ENCODE measurements around the gene TMC7. TPM values are rescaled to one million over a fixed set of nuclear protein-coding genes. Genes with fewer than 3 reads are reported as not detected.

The TMC7 gene
- total and polyA plus RNA-seq, 2 donors = 0.14 to 0.41 TPM

DNA sequence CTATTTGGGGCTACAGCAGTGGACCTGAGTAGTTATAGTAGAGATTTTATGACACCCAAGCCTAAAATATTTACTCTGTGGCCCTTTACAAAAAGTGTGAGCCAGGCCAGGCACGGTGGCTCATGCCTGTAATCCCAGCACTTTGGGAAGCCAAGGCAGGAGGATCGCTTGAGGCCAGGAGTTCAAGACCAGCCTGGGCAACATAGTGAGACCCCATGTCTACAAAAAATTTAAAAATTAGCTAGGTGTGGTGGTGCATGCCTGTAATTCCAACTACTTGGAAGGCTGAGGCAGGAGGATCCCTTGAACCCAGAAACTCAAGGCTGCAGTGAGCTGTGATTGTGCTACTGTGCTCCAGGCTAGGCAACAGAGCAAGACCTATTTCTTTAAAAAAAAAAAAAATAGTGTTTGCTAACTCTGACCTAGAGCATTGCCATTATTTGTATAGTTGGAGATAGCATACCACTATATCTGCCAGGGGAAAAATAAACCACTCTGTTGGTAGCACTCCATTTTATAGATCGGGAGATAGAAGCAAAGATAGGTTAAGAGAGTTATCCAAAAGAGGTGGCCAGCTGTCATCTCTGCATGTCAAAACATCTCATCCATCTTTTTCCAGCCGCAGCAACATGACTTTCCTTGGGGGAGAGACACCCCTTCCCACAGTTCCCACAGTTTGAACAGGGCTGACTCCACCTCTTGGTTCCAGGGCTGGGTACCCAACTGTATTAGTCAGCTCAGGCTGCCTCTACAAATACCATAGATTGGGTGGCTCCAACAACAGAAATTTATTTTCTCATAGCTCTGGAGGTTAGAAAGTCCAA is 127.0 kb downstream of the TMC7 start:
- whole genome bisulfite sequencing = 93% methylated on average over 4 of the region's 4 CpGs
- DNase-seq (ENCODE audit: low read depth in 6 of 9, low spot score in 9 of 9) = no peak
- H3K9me3 ChIP-seq (ENCODE audit: control insufficient read depth in 2 of 2, insufficient read depth in 1 of 2, low read length in 1 of 2) = no peaks in the 10 kb centered on the region
- H3K27me3 ChIP-seq (ENCODE audit: control insufficient read depth in 2 of 2, insufficient read depth in 1 of 2, low read length in 1 of 2) = peaks cover 24 to 36% of the 10 kb centered on the region in 2 donors
- H3K4me1 ChIP-seq (ENCODE audit: control insufficient read depth in 2 of 2, insufficient read depth in 2 of 2, low read length in 2 of 2) = no peaks in the 10 kb centered on the region
- no peak overlapping the region for H3K27ac ChIP-seq (ENCODE audit: low read depth in 1 of 2, low read length in 1 of 2)
- no peak overlapping the region for H3K4me3 ChIP-seq (ENCODE audit: low read length in 2 of 2)
- no peaks in the 10 kb centered on the region for H3K36me3 ChIP-seq (ENCODE audit: control insufficient read depth in 2 of 2, insufficient read depth in 2 of 2, low read length in 1 of 2)

DNA sequence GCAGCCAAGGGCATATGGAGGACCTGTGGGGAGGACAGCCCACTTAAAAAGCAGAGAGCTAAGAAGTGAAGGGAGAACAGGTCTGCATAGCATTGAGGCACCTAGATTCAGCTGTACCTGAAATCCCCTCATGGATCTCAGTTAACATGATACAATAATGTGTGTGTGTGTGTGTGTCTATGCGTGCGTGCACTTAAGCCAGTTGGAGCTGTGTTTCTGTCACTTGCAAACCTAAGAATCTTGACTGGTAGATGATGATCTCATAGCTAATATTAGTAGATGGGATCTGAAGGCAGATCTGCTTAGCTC is 128.3 kb downstream of the TMC7 start:
- Histone ChIP-seq H3K4me3 (ENCODE audit: low read length in 2 of 2) (no peak overlapping the region), H3K4me1 (ENCODE audit: control insufficient read depth in 2 of 2, insufficient read depth in 2 of 2, low read length in 2 of 2) (no peaks in the 10 kb centered on the region), H3K27me3 (ENCODE audit: control insufficient read depth in 2 of 2, insufficient read depth in 1 of 2, low read length in 1 of 2) (peaks cover 24 to 39% of the 10 kb centered on the region in 2 donors)

More for the DNA sequence above, 128.3 kb downstream of the TMC7 start:
- no peak overlapping the region for H3K27ac ChIP-seq (ENCODE audit: low read depth in 1 of 2, low read length in 1 of 2)
- H3K9me3 ChIP-seq (ENCODE audit: control insufficient read depth in 2 of 2, insufficient read depth in 1 of 2, low read length in 1 of 2) = no peaks in the 10 kb centered on the region
- over 99% methylated on average over 2 of the region's 2 CpGs for WGBS
- no peaks in the 10 kb centered on the region for H3K36me3 ChIP-seq (ENCODE audit: control insufficient read depth in 2 of 2, insufficient read depth in 2 of 2, low read length in 1 of 2)
- DNase-seq (ENCODE audit: low read depth in 6 of 9, low spot score in 9 of 9) = no peak

Other genes starting within 250 kb of the TMC7 start
- gene RPS15A, start 193.6 kb upstream of the TMC7 start, total RNA-seq = 6,149 TPM
- 6,819 TPM for gene RPS15A, start 193.6 kb upstream of the TMC7 start, polyA plus RNA-seq
- gene ARL6IP1, start 182.4 kb upstream of the TMC7 start, total RNA-seq = 169 TPM
- 120 TPM for gene ARL6IP1, start 182.4 kb upstream of the TMC7 start, polyA plus RNA-seq
- gene SMG1, start 57.5 kb upstream of the TMC7 start, total RNA-seq = 31.9 TPM
- gene SMG1, start 57.5 kb upstream of the TMC7 start, polyA plus RNA-seq = 20.8 TPM
- 14.3 TPM for gene COQ7, start 83.7 kb downstream of the TMC7 start, total RNA-seq
- gene COQ7, start 83.7 kb downstream of the TMC7 start, polyA plus RNA-seq = 15.4 TPM
- 2.5 TPM for gene ITPRIPL2, start 130.0 kb downstream of the TMC7 start, total RNA-seq
- 5.3 TPM for gene ITPRIPL2, start 130.0 kb downstream of the TMC7 start, polyA plus RNA-seq
- 0.38 TPM for gene SYT17, start 184.3 kb downstream of the TMC7 start, total RNA-seq
- 0.52 TPM for gene SYT17, start 184.3 kb downstream of the TMC7 start, polyA plus RNA-seq